Effector memory CD4-positive, alpha-beta T cell (primary cell): Measurements from ENCODE around the gene UNC5C.

Experiments
- DNase-seq, 3 donors: peaks; one replicate each; pipeline ENCODE4 v3.0.0-alpha.2; 2020
- H3K27ac ChIP-seq: 2 replicates; pipeline ENCODE4 v1.7.0; 2013; ENCODE audit warnings: mild to moderate bottlenecking, low read length, moderate library complexity; ENCODE audit not compliant: insufficient read depth, poor library complexity, severe bottlenecking
- H3K27me3 ChIP-seq: replicated peaks from 2 replicates; pipeline ENCODE4 v1.7.0; 2013; ENCODE audit warnings: mild to moderate bottlenecking, low read length; ENCODE audit not compliant: insufficient read depth, control insufficient read depth, poor library complexity, severe bottlenecking
- H3K36me3 ChIP-seq: 2 replicates; pipeline ENCODE4 v1.7.0; 2013; ENCODE audit warnings: mild to moderate bottlenecking, low read length, moderate library complexity; ENCODE audit not compliant: control insufficient read depth, insufficient read depth
- H3K4me1 ChIP-seq: 2 replicates; pipeline ENCODE4 v1.7.0; 2013; ENCODE audit warnings: low read length, mild to moderate bottlenecking; ENCODE audit not compliant: control insufficient read depth, insufficient read depth, poor library complexity, severe bottlenecking
- H3K4me3 ChIP-seq: 2 replicates; pipeline ENCODE4 v1.7.0; 2013; ENCODE audit warnings: low read length, low read depth, mild to moderate bottlenecking; ENCODE audit not compliant: insufficient read depth, poor library complexity, severe bottlenecking
- H3K9me3 ChIP-seq: 2 replicates; pipeline ENCODE4 v1.7.0; 2013; ENCODE audit warnings: mild to moderate bottlenecking, low read length, moderate library complexity; ENCODE audit not compliant: control insufficient read depth

Gene UNC5C

GRCh38 chr4:95267081-95267480, 281.7 kb downstream of the UNC5C start:
- H3K36me3 ChIP-seq = no peaks in the 10 kb centered on the region
- no peaks in the 10 kb centered on the region for H3K4me1 ChIP-seq
- H3K27me3 ChIP-seq = no peaks in the 10 kb centered on the region
- DNase-seq = no peak
- H3K4me3 ChIP-seq = no peak overlapping the region
- H3K9me3 ChIP-seq = no peaks in the 10 kb centered on the region
- no peak overlapping the region for H3K27ac ChIP-seq

- DNase-seq = no peak
- no peak overlapping the region for H3K27ac ChIP-seq
- no peaks in the 10 kb centered on the region for H3K4me1 ChIP-seq
- no peaks in the 10 kb centered on the region for H3K9me3 ChIP-seq
- H3K27me3 ChIP-seq = no peaks in the 10 kb centered on the region
- no peak overlapping the region for H3K4me3 ChIP-seq
- H3K36me3 ChIP-seq = no peaks in the 10 kb centered on the region
Measured at GRCh38 chr4:95265814-95266740, 282.7 kb downstream of the UNC5C start.

GRCh38 chr4:95264843-95265242, 283.9 kb downstream of the UNC5C start:
- no peaks in the 10 kb centered on the region for H3K9me3 ChIP-seq
- no peaks in the 10 kb centered on the region for H3K36me3 ChIP-seq
- H3K4me1 ChIP-seq = no peaks in the 10 kb centered on the region
- H3K27ac ChIP-seq = no peak overlapping the region
- H3K27me3 ChIP-seq = no peaks in the 10 kb centered on the region
- H3K4me3 ChIP-seq = no peak overlapping the region
- no peak for DNase-seq

- Histone ChIP-seq H3K4me1 (no peaks in the 10 kb centered on the region), H3K9me3 (no peaks in the 10 kb centered on the region), H3K27me3 (no peaks in the 10 kb centered on the region), H3K36me3 (no peaks in the 10 kb centered on the region), H3K27ac (no peak overlapping the region), H3K4me3 (no peak overlapping the region)
- DNase-seq = no peak
Measured at GRCh38 chr4:95263960-95264359, 284.8 kb downstream of the UNC5C start.

GRCh38 chr4:95263391-95263790, 285.4 kb downstream of the UNC5C start:
- no peaks in the 10 kb centered on the region for H3K27me3 ChIP-seq
- H3K9me3 ChIP-seq = no peaks in the 10 kb centered on the region
- no peak overlapping the region for H3K27ac ChIP-seq
- no peak for DNase-seq
- H3K36me3 ChIP-seq = no peaks in the 10 kb centered on the region
- H3K4me1 ChIP-seq = no peaks in the 10 kb centered on the region
- H3K4me3 ChIP-seq = no peak overlapping the region

GRCh38 chr4:95256108-95256835, 292.5 kb downstream of the UNC5C start:
- no peaks in the 10 kb centered on the region for H3K27me3 ChIP-seq
- H3K4me1 ChIP-seq = no peaks in the 10 kb centered on the region
- no peak overlapping the region for H3K4me3 ChIP-seq
- no peak overlapping the region for H3K27ac ChIP-seq
- no peak for DNase-seq
- H3K9me3 ChIP-seq = no peaks in the 10 kb centered on the region
- no peaks in the 10 kb centered on the region for H3K36me3 ChIP-seq

GRCh38 chr4:95255396-95256107, 293.2 kb downstream of the UNC5C start:
- Histone ChIP-seq H3K27ac (no peak overlapping the region), H3K4me3 (no peak overlapping the region), H3K4me1 (no peaks in the 10 kb centered on the region), H3K9me3 (no peaks in the 10 kb centered on the region), H3K36me3 (no peaks in the 10 kb centered on the region), H3K27me3 (no peaks in the 10 kb centered on the region)
- no peak for DNase-seq

GRCh38 chr4:95251568-95251967, 297.2 kb downstream of the UNC5C start:
- Histone ChIP-seq H3K9me3 (no peaks in the 10 kb centered on the region), H3K4me3 (no peak overlapping the region), H3K4me1 (no peaks in the 10 kb centered on the region), H3K36me3 (no peaks in the 10 kb centered on the region), H3K27me3 (no peaks in the 10 kb centered on the region), H3K27ac (no peak overlapping the region)
- DNase-seq = no peak

GRCh38 chr4:95250544-95251137, 298.1 kb downstream of the UNC5C start:
- Histone ChIP-seq H3K27me3 (no peaks in the 10 kb centered on the region), H3K36me3 (no peaks in the 10 kb centered on the region), H3K27ac (no peak overlapping the region), H3K9me3 (no peaks in the 10 kb centered on the region), H3K4me3 (no peak overlapping the region), H3K4me1 (no peaks in the 10 kb centered on the region)
- DNase-seq = no peak
